Duodenal mucosa (tissue), 2 donors: Measurements from ENCODE around the gene PRKCA.

Experiments
- H3K27ac ChIP-seq: one replicate; pipeline ENCODE4 v1.7.0; 2013; ENCODE audit warnings: low read depth, low read length
- H3K27me3 ChIP-seq, 2 donors: one replicate each; pipeline ENCODE4 v1.7.0; 2013; ENCODE audit warnings: low read length in 2 of 2, control low read depth in 1 of 2; ENCODE audit not compliant: insufficient read depth in 2 of 2, control insufficient read depth in 1 of 2
- H3K36me3 ChIP-seq, 2 donors: one replicate each; pipeline ENCODE4 v1.7.0; 2013; ENCODE audit warnings: low read length in 2 of 2, control low read depth in 1 of 2; ENCODE audit not compliant: insufficient read depth in 2 of 2, control insufficient read depth in 1 of 2
- H3K4me1 ChIP-seq, 2 donors: one replicate each; pipeline ENCODE4 v1.7.0; 2013; ENCODE audit warnings: low read length in 2 of 2, control low read depth in 1 of 2; ENCODE audit not compliant: insufficient read depth in 2 of 2, control insufficient read depth in 1 of 2
- H3K4me3 ChIP-seq, 2 donors: one replicate each; pipeline ENCODE4 v1.7.0; 2013; ENCODE audit warnings: low read length in 2 of 2, low read depth in 1 of 2
- H3K9ac ChIP-seq, 2 donors: one replicate each; pipeline ENCODE4 v1.7.0; 2013; ENCODE audit warnings: low read length in 2 of 2, low read depth in 1 of 2
- H3K9me3 ChIP-seq, 2 donors: one replicate each; pipeline ENCODE4 v1.7.0; 2013; ENCODE audit warnings: low read length in 2 of 2, control low read depth in 1 of 2; ENCODE audit not compliant: control insufficient read depth in 1 of 2

The PRKCA gene

GRCh38 chr17:66506641-66507040 is 204.2 kb downstream of the PRKCA start:
- no peaks in the 10 kb centered on the region for H3K9me3 ChIP-seq
- H3K4me3 ChIP-seq = no peak overlapping the region
- no peaks in the 10 kb centered on the region for H3K27me3 ChIP-seq
- peaks cover 42 to 46% of the 10 kb centered on the region in 2 donors for H3K4me1 ChIP-seq
- no peak overlapping the region for H3K9ac ChIP-seq
- H3K27ac ChIP-seq = no peak overlapping the region
- H3K36me3 ChIP-seq = no peaks in the 10 kb centered on the region

DNA sequence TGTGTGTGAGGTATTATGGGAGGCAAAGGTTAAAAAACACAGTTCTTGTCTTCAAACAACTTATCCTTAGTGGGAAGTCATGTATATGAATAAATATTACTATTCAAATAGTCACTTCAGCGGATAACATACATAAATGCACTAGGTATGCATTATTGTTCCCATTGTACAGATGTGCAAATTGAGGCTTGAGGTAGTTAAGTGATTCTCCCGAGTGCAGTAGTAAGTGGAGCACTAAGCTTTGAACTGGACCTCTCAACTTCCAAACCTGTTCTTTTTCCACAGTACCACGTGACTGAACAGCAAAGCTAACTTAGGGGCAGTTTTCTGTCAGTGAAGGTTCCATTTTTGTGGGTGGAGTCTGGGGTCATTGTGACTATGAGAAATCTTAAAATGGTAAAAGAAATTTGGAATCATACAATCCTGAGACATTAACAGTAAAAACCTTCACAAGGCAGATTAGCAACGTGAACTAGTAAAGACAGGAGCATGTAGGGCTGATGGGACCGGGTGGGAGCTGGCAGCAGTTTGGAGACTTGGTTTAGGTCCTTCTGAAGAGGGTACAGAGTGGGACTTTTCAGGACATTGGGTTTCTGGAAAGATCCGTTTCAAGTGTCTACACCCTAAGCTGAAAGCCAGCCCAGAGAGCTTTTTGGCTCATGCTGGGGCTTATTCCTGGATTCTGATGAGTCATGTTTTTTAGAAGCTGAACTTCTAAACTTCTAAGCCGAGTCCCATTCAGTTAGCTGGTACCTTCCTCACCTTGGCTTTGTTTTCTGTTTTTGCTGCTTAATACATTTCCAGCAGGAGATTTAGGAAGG is 204.9 kb downstream of the PRKCA start:
- H3K36me3 ChIP-seq = no peaks in the 10 kb centered on the region
- H3K9me3 ChIP-seq = no peaks in the 10 kb centered on the region
- H3K9ac ChIP-seq = no peak overlapping the region
- no peaks in the 10 kb centered on the region for H3K27me3 ChIP-seq
- no peak overlapping the region for H3K4me3 ChIP-seq
- no peak overlapping the region for H3K27ac ChIP-seq
- peaks cover 42 to 46% of the 10 kb centered on the region in 2 donors for H3K4me1 ChIP-seq

DNA sequence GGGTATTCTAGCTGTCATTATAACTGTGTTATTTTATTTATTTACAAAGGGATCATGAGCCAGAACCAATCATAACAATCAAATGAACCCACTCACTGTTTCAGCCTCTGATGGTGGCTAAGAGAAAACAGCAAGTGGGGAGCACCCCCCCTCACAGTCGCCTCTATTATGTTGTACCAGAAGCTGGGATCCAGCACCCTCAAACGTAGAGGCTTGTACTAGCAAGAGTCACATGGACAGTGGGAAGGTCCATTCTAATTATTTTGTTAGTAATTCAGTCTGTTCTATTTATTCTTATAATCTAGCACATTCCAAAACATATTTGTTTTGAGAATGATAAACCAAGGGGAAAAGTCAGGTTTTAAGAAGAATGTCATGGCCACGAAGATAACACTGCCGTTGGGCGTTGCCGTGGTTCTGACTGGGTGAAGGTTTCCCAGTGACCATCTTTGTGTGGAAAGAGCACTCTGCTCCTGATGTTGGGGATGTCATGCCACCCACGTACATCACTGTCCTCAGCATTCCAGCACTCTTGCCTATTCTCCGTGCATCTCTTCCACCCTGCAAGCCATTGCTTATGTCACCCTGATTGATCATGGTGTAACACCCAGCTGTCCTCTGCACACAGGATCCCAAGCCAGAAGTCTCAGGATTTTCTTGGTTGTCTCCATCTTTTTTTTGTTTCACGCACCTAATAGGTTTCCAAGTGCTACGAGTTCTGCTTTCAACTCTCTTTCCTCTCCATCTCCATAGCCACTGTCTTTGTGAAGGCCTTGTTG is 205.8 kb downstream of the PRKCA start:
- Histone ChIP-seq H3K27me3 (no peaks in the 10 kb centered on the region), H3K4me1 (peaks cover 37 to 42% of the 10 kb centered on the region in 2 donors), H3K9me3 (no peaks in the 10 kb centered on the region), H3K27ac (no peak overlapping the region), H3K4me3 (peak overlapping the region in 1 of 2 donors; percentile 1), H3K36me3 (no peaks in the 10 kb centered on the region), H3K9ac (no peak overlapping the region)

DNA sequence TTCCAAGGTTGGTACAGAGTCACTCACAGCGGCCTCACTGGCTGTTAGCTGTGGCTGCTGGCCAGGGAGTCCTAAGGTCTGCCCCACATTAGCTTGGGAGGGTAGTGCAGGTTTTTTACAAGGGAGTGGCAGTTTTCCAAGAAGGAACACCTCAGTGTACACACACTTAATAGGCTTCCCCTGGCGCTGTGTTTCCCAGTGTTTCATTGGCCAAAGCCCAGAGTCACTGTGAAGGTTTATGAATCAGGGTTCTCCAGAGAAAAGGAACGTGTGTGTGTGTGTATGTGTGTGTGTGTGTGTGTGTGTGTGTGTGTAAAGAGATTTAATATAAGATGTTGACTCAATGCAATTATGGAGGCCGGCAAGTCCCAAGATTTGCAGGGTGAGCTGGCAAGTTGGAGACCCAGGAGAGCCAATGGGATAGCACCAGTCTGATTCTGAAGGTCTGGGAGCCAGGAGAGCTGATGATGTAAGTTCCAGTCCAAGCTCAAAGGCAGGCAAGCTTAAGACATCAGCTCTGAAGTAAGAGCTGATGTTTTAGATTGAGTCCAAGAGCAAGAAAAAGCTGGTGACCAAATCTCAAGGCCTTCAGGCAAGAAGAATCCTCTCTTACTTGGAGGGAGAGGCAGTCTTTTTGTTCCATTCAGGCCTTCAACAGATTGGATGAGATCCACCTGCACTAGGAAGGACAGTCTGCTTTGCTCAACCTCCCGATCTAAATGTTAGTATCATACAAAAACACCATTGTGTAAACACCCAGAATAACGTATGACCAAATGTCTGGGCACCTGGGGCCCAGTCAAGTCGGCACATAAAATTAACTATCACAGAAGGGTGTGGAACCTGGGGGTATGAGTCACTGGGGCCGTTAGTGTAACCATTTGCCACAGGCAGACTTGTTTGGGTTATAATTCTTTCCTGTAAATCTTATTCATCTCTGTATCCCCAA is 206.8 kb downstream of the PRKCA start:
- Histone ChIP-seq H3K4me1 (peaks cover 33% of the 10 kb centered on the region in 2 donors), H3K9ac (no peak overlapping the region), H3K9me3 (no peaks in the 10 kb centered on the region), H3K27me3 (no peaks in the 10 kb centered on the region), H3K4me3 (peak overlapping the region in 1 of 2 donors; percentile 41), H3K27ac (peak overlapping the region; percentile 44), H3K36me3 (no peaks in the 10 kb centered on the region)

DNA sequence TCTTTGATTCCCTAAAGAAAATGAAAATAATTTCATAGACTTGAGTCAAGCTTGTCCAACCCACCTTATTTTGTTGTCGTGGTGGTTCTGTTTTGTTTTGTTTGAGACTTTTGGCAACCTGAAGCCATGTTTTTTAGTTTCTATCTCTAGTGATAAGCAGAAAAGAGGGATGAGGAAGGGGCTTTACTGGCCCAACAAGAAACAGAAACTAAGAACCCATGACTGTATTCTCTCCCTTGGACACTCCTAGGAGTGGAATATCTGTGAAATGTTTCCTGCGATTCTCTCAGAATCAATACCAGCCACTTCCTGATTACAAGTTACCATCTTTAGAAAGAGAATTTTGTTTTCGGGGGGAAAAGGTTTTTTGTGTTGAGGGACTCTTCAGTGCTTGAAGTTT is 207.5 kb downstream of the PRKCA start:
- H3K27me3 ChIP-seq = no peaks in the 10 kb centered on the region
- peaks cover 32% of the 10 kb centered on the region in 2 donors for H3K4me1 ChIP-seq
- no peak overlapping the region for H3K27ac ChIP-seq
- no peak overlapping the region for H3K4me3 ChIP-seq
- no peak overlapping the region for H3K9ac ChIP-seq
- no peaks in the 10 kb centered on the region for H3K36me3 ChIP-seq
- H3K9me3 ChIP-seq = no peaks in the 10 kb centered on the region

GRCh38 chr17:66511135-66511534 is 208.7 kb downstream of the PRKCA start:
- Histone ChIP-seq H3K36me3 (no peaks in the 10 kb centered on the region), H3K9me3 (no peaks in the 10 kb centered on the region), H3K27ac (no peak overlapping the region), H3K9ac (no peak overlapping the region), H3K4me1 (peaks cover 32% of the 10 kb centered on the region in 2 donors), H3K27me3 (no peaks in the 10 kb centered on the region), H3K4me3 (no peak overlapping the region)

GRCh38 chr17:66514227-66514806 is 211.9 kb downstream of the PRKCA start:
- Histone ChIP-seq H3K9me3 (no peaks in the 10 kb centered on the region), H3K27ac (no peak overlapping the region), H3K4me3 (no peak overlapping the region), H3K9ac (no peak overlapping the region), H3K27me3 (no peaks in the 10 kb centered on the region), H3K36me3 (peaks cover 0 to 2% of the 10 kb centered on the region in 2 donors), H3K4me1 (peaks cover 11% of the 10 kb centered on the region in 2 donors)

DNA sequence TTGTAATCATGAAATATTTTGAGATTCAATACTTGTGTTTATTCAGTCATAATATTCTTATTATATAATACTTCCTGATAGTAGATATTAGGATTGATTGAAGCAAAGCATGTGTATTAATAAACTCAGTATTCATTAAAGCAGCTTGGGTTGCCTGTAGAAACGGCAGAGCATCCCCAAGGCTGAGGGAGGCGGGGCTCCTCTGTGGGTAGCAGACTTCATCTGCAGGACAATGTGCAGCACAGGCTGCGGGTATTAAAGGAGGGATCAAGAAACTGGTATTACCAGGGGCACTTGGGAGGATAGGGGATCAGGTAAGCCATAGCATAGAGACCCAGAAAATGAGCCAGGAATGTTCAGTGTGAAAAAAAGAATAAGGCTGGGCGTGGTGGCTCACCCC is 213.6 kb downstream of the PRKCA start:
- Histone ChIP-seq H3K9ac (no peak overlapping the region), H3K27ac (no peak overlapping the region), H3K4me1 (no peaks in the 10 kb centered on the region), H3K9me3 (no peaks in the 10 kb centered on the region), H3K27me3 (no peaks in the 10 kb centered on the region), H3K36me3 (peaks cover 0 to 2% of the 10 kb centered on the region in 2 donors), H3K4me3 (no peak overlapping the region)

- no peak overlapping the region for H3K27ac ChIP-seq
- no peak overlapping the region for H3K9ac ChIP-seq
Measured at GRCh38 chr17:66517336-66518009, 215.1 kb downstream of the PRKCA start.

More at GRCh38 chr17:66517336-66518009, 215.1 kb downstream of the PRKCA start:
- H3K27me3 ChIP-seq = no peaks in the 10 kb centered on the region
- H3K4me1 ChIP-seq = no peaks in the 10 kb centered on the region
- no peak overlapping the region for H3K4me3 ChIP-seq
- H3K9me3 ChIP-seq = no peaks in the 10 kb centered on the region
- peaks cover 0 to 2% of the 10 kb centered on the region in 2 donors for H3K36me3 ChIP-seq
